Thoracic aorta (tissue), 2 donors: ENCODE results near the gene TRIM9. TPM values are rescaled to one million over a fixed set of nuclear protein-coding genes. Genes with fewer than 3 reads are reported as not detected.

Experiments used
- ATAC-seq: fragments of 150-250 bp; one replicate; pipeline ENCODE4 v1.8.0; 2017; ENCODE audit warnings: low read depth; ENCODE audit not compliant: insufficient number of reproducible peaks, low FRiP score
- DNase-seq: peaks from one replicate; pipeline ENCODE4 v3.0.0-alpha.2; 2020; ENCODE audit warnings: low spot score
- H3K27ac ChIP-seq, 2 donors: fragments of 200-600 bp; sonication (generic); 1 replicate in 1 of 2; 2 replicates in 1 of 2; pipeline ENCODE4 v1.5.1; 2016; ENCODE audit warnings: mild to moderate bottlenecking in 2 of 2, moderate library complexity in 2 of 2
- H3K27me3 ChIP-seq: fragments of 200-600 bp; sonication (generic); replicated peaks from 2 replicates; pipeline ENCODE4 v1.6.0; 2016; ENCODE audit warnings: mild to moderate bottlenecking; ENCODE audit not compliant: insufficient read depth
- H3K36me3 ChIP-seq: fragments of 200-600 bp; sonication (generic); one replicate; pipeline ENCODE4 v1.5.1; 2016
- H3K4me1 ChIP-seq, 2 donors: fragments of 200-600 bp; sonication (generic); 1 replicate in 1 of 2; 2 replicates in 1 of 2; pipeline versions ENCODE4 v1.5.1 to v1.6.0; 2016; ENCODE audit warnings: low read depth in 2 of 2, mild to moderate bottlenecking in 1 of 2; ENCODE audit not compliant: control insufficient read depth in 1 of 2
- H3K4me3 ChIP-seq: fragments of 200-600 bp; sonication (generic); 2 replicates; pipeline ENCODE4 v1.5.1; 2016; ENCODE audit warnings: mild to moderate bottlenecking
- H3K9me3 ChIP-seq: fragments of 200-600 bp; sonication (generic); 2 replicates; pipeline ENCODE4 v1.5.1; 2016
- CTCF ChIP-seq: fragments of 200-600 bp; sonication (generic); IDR thresholded peaks from one replicate; pipeline ENCODE4 v1.5.1; 2019; ENCODE audit warnings: antibody characterized with exemption
- total RNA-seq, 2 donors: library from RNA; depleted of rRNA; stranded (reverse); fragments of >200 nt; gene quantifications; one replicate each; pipeline versions ENCODE4 v1.1.0 to v1.2.3, GENCODE V29; 2016

The TRIM9 gene
- total RNA-seq, 2 donors from 2014 or later, result 0.41 to 2.1 TPM

GRCh38 chr14:51131516-51131915 is 36.6 kb upstream of the TRIM9 start:
- H3K27ac ChIP-seq, result no peak overlapping the region
- H3K4me3 ChIP-seq, result no peak overlapping the region
- H3K9me3 ChIP-seq, result no peaks in the 10 kb centered on the region
- ATAC-seq (no peak), DNase-seq (no peak)
- H3K27me3 ChIP-seq, result no peaks in the 10 kb centered on the region
- no peaks in the 10 kb centered on the region for H3K4me1 ChIP-seq
- TF ChIP-seq CTCF, result no peak
- no peaks in the 10 kb centered on the region for H3K36me3 ChIP-seq

- no peaks in the 10 kb centered on the region for H3K27me3 ChIP-seq
- no peak for TF ChIP-seq CTCF
- H3K4me3 ChIP-seq, result no peak overlapping the region
- ATAC-seq (no peak), DNase-seq (no peak)
- no peaks in the 10 kb centered on the region for H3K4me1 ChIP-seq
- H3K27ac ChIP-seq, result no peak overlapping the region
- no peaks in the 10 kb centered on the region for H3K36me3 ChIP-seq
- no peaks in the 10 kb centered on the region for H3K9me3 ChIP-seq
Observed at GRCh38 chr14:51129130-51129529, 34.2 kb upstream of the TRIM9 start.

DNA sequence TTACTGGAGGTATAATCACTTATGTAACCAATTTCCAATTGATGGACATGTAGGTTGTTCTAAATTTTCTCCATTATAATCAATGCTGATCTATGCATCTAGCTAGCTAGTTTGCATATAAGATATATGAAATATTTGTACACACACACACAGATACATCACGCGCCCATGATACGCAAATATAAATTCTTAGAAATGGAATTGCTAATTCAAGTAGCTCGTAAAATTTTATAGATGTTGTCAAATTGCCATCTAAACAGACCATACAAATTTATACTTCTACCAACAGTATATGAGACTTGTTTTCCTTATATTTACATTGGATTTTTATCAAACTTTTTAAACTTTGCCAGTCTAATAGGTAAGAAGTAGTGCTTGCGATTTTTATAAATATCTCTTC is 29.1 kb upstream of the TRIM9 start:
- no peak for DNase-seq
- no peak for ATAC-seq
- no peak for TF ChIP-seq CTCF

GRCh38 chr14:51121096-51121495 is 26.2 kb upstream of the TRIM9 start:
- Histone ChIP-seq H3K9me3 (no peaks in the 10 kb centered on the region), H3K4me3 (no peak overlapping the region), H3K36me3 (no peaks in the 10 kb centered on the region), H3K27ac (no peak overlapping the region), H3K27me3 (no peaks in the 10 kb centered on the region), H3K4me1 (no peaks in the 10 kb centered on the region)
- no peak for ATAC-seq
- no peak for TF ChIP-seq CTCF
- DNase-seq, result no peak

More for the DNA sequence above, 29.1 kb upstream of the TRIM9 start:
- H3K27ac ChIP-seq, result no peak overlapping the region
- H3K27me3 ChIP-seq, result no peaks in the 10 kb centered on the region
- H3K4me1 ChIP-seq, result no peaks in the 10 kb centered on the region
- H3K36me3 ChIP-seq, result no peaks in the 10 kb centered on the region
- no peak overlapping the region for H3K4me3 ChIP-seq
- H3K9me3 ChIP-seq, result no peaks in the 10 kb centered on the region

DNA sequence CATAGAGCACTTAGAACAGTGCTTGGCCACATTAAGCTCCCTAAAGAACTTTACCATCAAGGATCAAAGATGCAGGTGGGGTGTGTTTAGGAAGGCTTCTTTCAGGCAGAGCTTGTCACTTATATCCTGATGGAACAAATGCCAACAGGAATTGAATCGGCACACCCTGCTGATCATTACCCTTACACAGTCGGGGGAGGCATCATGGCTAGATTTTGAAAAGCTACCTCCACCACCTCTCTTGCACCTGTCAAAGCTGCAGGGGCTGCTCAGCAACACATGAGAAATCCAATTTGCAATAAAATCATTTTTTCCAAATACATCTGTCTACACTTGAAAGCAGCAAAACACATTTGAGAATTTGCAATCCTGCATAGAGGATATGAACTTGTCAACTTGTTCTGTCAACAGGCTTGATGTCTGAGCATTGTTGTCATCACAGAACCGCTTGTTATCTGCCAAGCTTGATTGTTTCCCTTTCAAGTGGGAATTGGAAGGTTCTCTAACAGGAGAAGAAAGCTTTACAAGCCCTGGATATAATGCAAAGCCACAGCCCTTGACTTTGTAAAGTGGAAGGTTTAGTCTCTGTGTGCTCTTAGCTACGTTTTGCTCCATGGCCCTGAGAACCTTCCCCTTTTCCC is 24.6 kb upstream of the TRIM9 start:
- Histone ChIP-seq H3K36me3 (no peaks in the 10 kb centered on the region), H3K4me1 (no peaks in the 10 kb centered on the region), H3K4me3 (no peak overlapping the region), H3K27ac (no peak overlapping the region), H3K27me3 (no peaks in the 10 kb centered on the region), H3K9me3 (no peaks in the 10 kb centered on the region)
- ATAC-seq (no peak), DNase-seq (no peak)
- TF ChIP-seq CTCF, result no peak
